Endothelial cell (in vitro differentiated cells): ENCODE data around the gene UBA6. TPM values are rescaled to one million over a fixed set of nuclear protein-coding genes. Genes with fewer than 3 reads are reported as not detected.

Experiments
- DNase-seq: peaks from one replicate; pipeline ENCODE4 v3.0.0; 2021; ENCODE audit warnings: low spot score
- H3K27ac Mint-ChIP-seq: one replicate; pipeline ENCODE4 v1.8.0; 2021; ENCODE audit warnings: mixed read lengths, inconsistent platforms; ENCODE audit not compliant: unreplicated experiment
- H3K27me3 Mint-ChIP-seq: one replicate; pipeline ENCODE4 v1.8.0; 2021; ENCODE audit warnings: mild to moderate bottlenecking, moderate library complexity, mixed read lengths, inconsistent platforms; ENCODE audit not compliant: unreplicated experiment
- H3K36me3 Mint-ChIP-seq: one replicate; pipeline ENCODE4 v1.8.0; 2021; ENCODE audit warnings: mild to moderate bottlenecking, low read depth, mixed read lengths, inconsistent platforms; ENCODE audit not compliant: unreplicated experiment
- H3K4me1 Mint-ChIP-seq: one replicate; pipeline ENCODE4 v1.8.0; 2021; ENCODE audit warnings: mild to moderate bottlenecking, mixed read lengths, inconsistent platforms; ENCODE audit not compliant: unreplicated experiment
- H3K4me3 Mint-ChIP-seq: one replicate; pipeline ENCODE4 v1.8.0; 2021; ENCODE audit warnings: mild to moderate bottlenecking, mixed read lengths, inconsistent platforms; ENCODE audit not compliant: unreplicated experiment
- H3K9me3 Mint-ChIP-seq: one replicate; pipeline ENCODE4 v1.8.0; 2021; ENCODE audit warnings: mixed read lengths, inconsistent platforms; ENCODE audit not compliant: unreplicated experiment
- CTCF ChIP-seq: fragments of 200-600 bp; sonication (generic); IDR thresholded peaks from one replicate; pipeline ENCODE4 v1.5.0; 2021; ENCODE audit warnings: antibody characterized with exemption; ENCODE audit not compliant: unreplicated experiment
- total RNA-seq: library from RNA; stranded (reverse); fragmentation: NEBNext Ultra II Directional; extraction: Animal tissue kit (Norgen Biotek cat#: 25700); gene quantifications from one replicate; pipeline ENCODE4 v1.2.1, GENCODE V29; 2021; ENCODE audit not compliant: unreplicated experiment

Gene UBA6
- total RNA-seq, 1 donor from 2014 or later: 79.5 TPM

GRCh38 chr4:67727124-67727850 is 26.3 kb upstream of the UBA6 start:
- Mint-ChIP-seq H3K4me1 (peaks cover 8% of the 10 kb centered on the region), H3K27me3 (peaks cover 1% of the 10 kb centered on the region), H3K27ac (no peak overlapping the region), H3K4me3 (no peak overlapping the region), H3K9me3 (no peaks in the 10 kb centered on the region), H3K36me3 (peaks cover 8% of the 10 kb centered on the region)
- DNase-seq: no peak
- no peak for TF ChIP-seq CTCF

GRCh38 chr4:67725981-67726380 is 25.0 kb upstream of the UBA6 start:
- Mint-ChIP-seq H3K27ac (no peak overlapping the region), H3K27me3 (peaks cover 1% of the 10 kb centered on the region), H3K9me3 (no peaks in the 10 kb centered on the region), H3K4me3 (no peak overlapping the region), H3K4me1 (peaks cover 8% of the 10 kb centered on the region), H3K36me3 (peaks cover 8% of the 10 kb centered on the region)
- no peak for TF ChIP-seq CTCF
- DNase-seq: no peak

- TF ChIP-seq CTCF: no peak
- Mint-ChIP-seq H3K36me3 (peaks cover 8% of the 10 kb centered on the region), H3K4me1 (peaks cover 8% of the 10 kb centered on the region), H3K9me3 (no peaks in the 10 kb centered on the region), H3K27me3 (peaks cover 1% of the 10 kb centered on the region), H3K27ac (no peak overlapping the region), H3K4me3 (no peak overlapping the region)
- DNase-seq: no peak
Measured at GRCh38 chr4:67725132-67725531, 24.2 kb upstream of the UBA6 start.

- H3K9me3 Mint-ChIP-seq: no peaks in the 10 kb centered on the region
- no peak for TF ChIP-seq CTCF
- no peak overlapping the region for H3K27ac Mint-ChIP-seq
- no peak for DNase-seq
- peaks cover 8% of the 10 kb centered on the region for H3K36me3 Mint-ChIP-seq
- H3K27me3 Mint-ChIP-seq: peaks cover 1% of the 10 kb centered on the region
- H3K4me3 Mint-ChIP-seq: no peak overlapping the region
- H3K4me1 Mint-ChIP-seq: peaks cover 8% of the 10 kb centered on the region
Measured at GRCh38 chr4:67723949-67724348, 23.0 kb upstream of the UBA6 start.

- Mint-ChIP-seq H3K27me3 (peaks cover 1% of the 10 kb centered on the region), H3K4me1 (peaks cover 8% of the 10 kb centered on the region), H3K4me3 (no peak overlapping the region), H3K9me3 (no peaks in the 10 kb centered on the region), H3K27ac (no peak overlapping the region), H3K36me3 (peaks cover 8% of the 10 kb centered on the region)
- TF ChIP-seq CTCF: no peak
- DNase-seq: no peak
Measured at GRCh38 chr4:67723341-67723740, 22.4 kb upstream of the UBA6 start.
